ENCODE results near the gene FAM180A. TPM values are rescaled to one million over a fixed set of nuclear protein-coding genes. Genes with fewer than 3 reads are reported as not detected.

FAM180A gene
- total and polyA plus RNA-seq, 2 of the 8 experiments (the other 6 are each of a cell fraction or from before 2014, with no cell fraction given) = not detected

GRCh38 chr7:135718219-135718618, 30.4 kb downstream of the FAM180A start:
- no peak overlapping the region for H3K4ac ChIP-seq (replicated peaks; ENCODE audit: insufficient read length, low read depth, low read length)
- no peak overlapping the region for H3K18ac ChIP-seq (ENCODE audit: extremely low read depth, low read length)
- H4K91ac ChIP-seq (replicated peaks; ENCODE audit: insufficient read length, low read length) = no peak overlapping the region
- H3K56ac ChIP-seq (replicated peaks; ENCODE audit: insufficient read length, low read depth, low read length) = no peak overlapping the region
- no peak overlapping the region for H2BK120ac ChIP-seq (replicated peaks; ENCODE audit: low read depth, low read length)
- H3K4me3 ChIP-seq (ENCODE audit: extremely low read depth in 1 of 4, insufficient read depth in 2 of 4, low read depth in 3 of 4, low read length in 4 of 4) = no peak overlapping the region
- H3K36me3 ChIP-seq (ENCODE audit: control insufficient read depth in 2 of 4, insufficient read depth in 4 of 4, low read length in 3 of 4) = no peaks in the 10 kb centered on the region
- DNase-seq (ENCODE audit: low read depth in 1 of 2, low spot score in 2 of 2) (no peak), FAIRE-seq (no peak)
- no peaks in the 10 kb centered on the region for H3K9me3 ChIP-seq (ENCODE audit: insufficient read depth in 2 of 2, low read depth in 1 of 2, low read length in 1 of 2)
- 62% methylated on average over 2 of the region's 2 CpGs; no CpG with 5 or more reads in 1 of the 2 experiments for WGBS, 2 experiments (ENCODE audit: extremely low coverage in 1 of 2, insufficient coverage in 1 of 2, insufficient read length in 1 of 2, insufficient replicate concordance in 2 of 2, low coverage in 1 of 2, low lambda C conversion rate in 2 of 2, missing lambda C conversion rate in 1 of 2)
- ChIA-PET CTCF (ENCODE audit: partially characterized antibody) (interaction anchor here (0.6 to 10.7 kb wide), 11 partner anchors 6 to 290 kb away, joined by 3 to 110 read pairs (median 5); partner anchors contain the start of genes SLC13A4 and STMP1), POLR2A (ENCODE audit: partially characterized antibody) (interaction anchor here (0.9 kb wide), 1 partner anchor 11 kb away, joined by 4 read pairs; no protein-coding TSS in a partner anchor)
- H4K5ac ChIP-seq (ENCODE audit: insufficient read length, low read depth, low read length) = no peak overlapping the region
- H3K4me2 ChIP-seq (ENCODE audit: insufficient read depth in 1 of 2, low read depth in 2 of 2, low read length in 2 of 2) = no peak overlapping the region
- peaks cover 6% of the 10 kb centered on the region; the same call in 1 of the 2 replicates for H3K23me2 ChIP-seq (ENCODE audit: low read depth, low read length)
- peaks cover 0 to 5% of the 10 kb centered on the region in 2 experiments for H4K20me1 ChIP-seq (replicated peaks in 1 of 2; ENCODE audit: control insufficient read depth in 1 of 2, insufficient read depth in 2 of 2, low read length in 2 of 2)
- no peak overlapping the region for H2AK5ac ChIP-seq (ENCODE audit: low read depth, low read length)
- no peak overlapping the region for H2AFZ ChIP-seq (ENCODE audit: low read length)
- no peak overlapping the region for H3K9ac ChIP-seq (replicated peaks in 1 of 4; ENCODE audit: extremely low read depth in 1 of 4, low read depth in 3 of 4, low read length in 3 of 4)
- no peak overlapping the region for H2BK15ac ChIP-seq (ENCODE audit: low read length)
- no peaks in the 10 kb centered on the region for H3K79me2 ChIP-seq (ENCODE audit: control insufficient read depth in 1 of 2, insufficient read depth in 2 of 2, low read length in 2 of 2)
- no peak overlapping the region for H3K27ac ChIP-seq (ENCODE audit: low read depth, low read length)
- H2BK20ac ChIP-seq (ENCODE audit: low read length) = no peak overlapping the region
- H3K4me1 ChIP-seq (replicated peaks in 1 of 4; ENCODE audit: control insufficient read depth in 3 of 4, insufficient read depth in 4 of 4, low read length in 3 of 4) = peaks cover 0 to 8% (median under 1%) of the 10 kb centered on the region in 4 experiments; a peak in 2 of 7 replicates
- H4K8ac ChIP-seq (ENCODE audit: extremely low read depth, insufficient read depth, low read length) = no peak overlapping the region
- H3K23ac ChIP-seq (ENCODE audit: insufficient read length) = no peak overlapping the region
- no peaks in the 10 kb centered on the region for H3K79me1 ChIP-seq (ENCODE audit: low read depth, low read length)
- H3K27me3 ChIP-seq (replicated peaks in 1 of 4; ENCODE audit: control insufficient read depth in 3 of 4, extremely low read depth in 1 of 4, insufficient read depth in 3 of 4, low read length in 3 of 4) = no peaks in the 10 kb centered on the region
- H2BK5ac ChIP-seq (ENCODE audit: low read depth, low read length) = no peak overlapping the region
- no peak overlapping the region for H3K14ac ChIP-seq (ENCODE audit: insufficient read length)
- no peak overlapping the region for H2BK12ac ChIP-seq (ENCODE audit: low read depth, low read length)
- no peak for TF ChIP-seq ATF2 (IDR thresholded peaks at IDR 0.05; ENCODE audit: low read length)
- TF ChIP-seq RXRA (IDR thresholded peaks at IDR 0.05; ENCODE audit: insufficient read depth, low read depth, low read length) = no peak
- no peak for TF ChIP-seq TEAD4 (IDR thresholded peaks at IDR 0.05; ENCODE audit: low read depth, low read length)
- no peak for TF ChIP-seq POU5F1 (IDR thresholded peaks at IDR 0.05; ENCODE audit: low read depth, low read length)
- no peak for TF ChIP-seq TCF12 (IDR thresholded peaks at IDR 0.05; ENCODE audit: low read depth, low read length)
- TF ChIP-seq KDM4A (IDR thresholded peaks at IDR 0.05; ENCODE audit: low read depth, low read length, severe bottlenecking) = no peak
- TF ChIP-seq RFX5 (IDR thresholded peaks at IDR 0.05; ENCODE audit: borderline replicate concordance, low read depth, low read length) = no peak
- TF ChIP-seq CBX8 (IDR thresholded peaks at IDR 0.05; ENCODE audit: borderline replicate concordance, low read depth, low read length) = no peak
- no peak for TF ChIP-seq USF2 (IDR thresholded peaks at IDR 0.05; ENCODE audit: low read length)
- TF ChIP-seq TAF7 (optimal IDR thresholded peaks at IDR 0.05; ENCODE audit: borderline replicate concordance, low read depth, low read length) = no peak
- no peak for TF ChIP-seq SAP30 (IDR thresholded peaks at IDR 0.05; ENCODE audit: insufficient read depth, insufficient replicate concordance, low read length)
